ENCODE data around the gene PPP1R14D.

DNA sequence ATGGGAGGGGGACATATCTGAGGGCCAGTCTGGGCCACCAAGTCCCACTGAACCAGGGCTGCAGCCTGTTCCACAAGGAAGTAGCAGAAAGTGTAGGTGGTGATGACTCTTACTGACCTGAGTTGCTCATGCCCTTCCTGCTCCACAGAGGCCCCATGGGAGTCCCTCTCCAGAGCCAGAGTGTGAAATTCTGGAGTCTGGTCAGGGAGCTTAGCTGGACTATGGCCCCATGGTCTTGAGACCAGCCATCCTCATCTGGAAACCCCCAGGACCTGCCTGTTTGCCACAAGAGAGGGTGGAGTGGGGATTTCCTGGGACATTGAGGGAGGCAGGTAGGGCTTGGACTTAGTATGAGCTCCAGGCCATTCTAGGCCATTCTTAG, 18.3 kb upstream of the PPP1R14D start:
- TF ChIP-seq, protein P1, sequence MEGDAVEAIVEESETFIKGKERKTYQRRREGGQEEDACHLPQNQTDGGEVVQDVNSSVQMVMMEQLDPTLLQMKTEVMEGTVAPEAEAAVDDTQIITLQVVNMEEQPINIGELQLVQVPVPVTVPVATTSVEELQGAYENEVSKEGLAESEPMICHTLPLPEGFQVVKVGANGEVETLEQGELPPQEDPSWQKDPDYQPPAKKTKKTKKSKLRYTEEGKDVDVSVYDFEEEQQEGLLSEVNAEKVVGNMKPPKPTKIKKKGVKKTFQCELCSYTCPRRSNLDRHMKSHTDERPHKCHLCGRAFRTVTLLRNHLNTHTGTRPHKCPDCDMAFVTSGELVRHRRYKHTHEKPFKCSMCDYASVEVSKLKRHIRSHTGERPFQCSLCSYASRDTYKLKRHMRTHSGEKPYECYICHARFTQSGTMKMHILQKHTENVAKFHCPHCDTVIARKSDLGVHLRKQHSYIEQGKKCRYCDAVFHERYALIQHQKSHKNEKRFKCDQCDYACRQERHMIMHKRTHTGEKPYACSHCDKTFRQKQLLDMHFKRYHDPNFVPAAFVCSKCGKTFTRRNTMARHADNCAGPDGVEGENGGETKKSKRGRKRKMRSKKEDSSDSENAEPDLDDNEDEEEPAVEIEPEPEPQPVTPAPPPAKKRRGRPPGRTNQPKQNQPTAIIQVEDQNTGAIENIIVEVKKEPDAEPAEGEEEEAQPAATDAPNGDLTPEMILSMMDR (IDR thresholded peaks at IDR 0.05 in 4 of 5, conservative IDR thresholded peaks at IDR 0.05 in 1 of 5) = no peak
- TF ChIP-seq POLR2A (IDR thresholded peaks at IDR 0.05) = no peak

Data from gastrocnemius medialis (tissue), 4 donors.